ENCODE data around the gene SH2B3. TPM values are rescaled to one million over a fixed set of nuclear protein-coding genes. Genes with fewer than 3 reads are reported as not detected.
A peak's percentile ranks its signal among the peaks of the same experiment; 100 is the strongest.

SH2B3 gene
- total and polyA plus RNA-seq, 9 of the 15 experiments (the other 6 are each of a cell fraction or from before 2014, with no cell fraction given): 10.8 to 75.3 (median 37.4) TPM

DNA sequence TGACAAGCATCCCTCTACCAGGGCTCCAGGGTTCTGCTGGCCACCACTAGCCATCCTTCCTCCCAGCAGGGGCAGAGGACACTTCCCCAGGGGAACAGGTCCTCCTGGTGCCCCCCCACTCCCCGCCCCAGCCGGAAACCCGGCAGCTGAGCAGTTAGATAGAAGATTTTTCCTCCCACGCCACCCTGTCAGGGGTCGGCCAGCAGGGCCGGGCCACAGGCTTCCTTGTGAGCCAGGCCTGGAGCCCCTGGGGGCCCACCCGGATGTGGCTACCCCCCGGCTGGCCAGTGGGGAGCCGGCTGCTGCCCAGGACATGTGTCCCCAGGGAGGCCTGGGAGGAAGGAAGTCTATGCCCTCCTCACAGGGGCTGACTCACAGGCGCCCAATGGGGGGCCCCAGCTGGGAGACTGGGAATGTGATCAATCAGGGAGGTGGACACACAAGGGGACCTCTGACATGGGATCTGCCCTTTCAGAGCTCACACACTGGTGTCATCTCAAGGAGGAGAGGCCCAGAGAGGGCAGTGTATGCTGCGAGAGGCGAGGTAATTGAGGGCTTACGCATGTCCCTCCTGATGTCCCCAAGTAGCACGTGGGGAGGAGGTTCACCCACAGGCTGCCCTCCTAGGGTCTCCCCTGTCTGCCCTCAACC, 4.2 kb downstream of the SH2B3 start (continued):
- TF ChIP-seq, protein P1, sequence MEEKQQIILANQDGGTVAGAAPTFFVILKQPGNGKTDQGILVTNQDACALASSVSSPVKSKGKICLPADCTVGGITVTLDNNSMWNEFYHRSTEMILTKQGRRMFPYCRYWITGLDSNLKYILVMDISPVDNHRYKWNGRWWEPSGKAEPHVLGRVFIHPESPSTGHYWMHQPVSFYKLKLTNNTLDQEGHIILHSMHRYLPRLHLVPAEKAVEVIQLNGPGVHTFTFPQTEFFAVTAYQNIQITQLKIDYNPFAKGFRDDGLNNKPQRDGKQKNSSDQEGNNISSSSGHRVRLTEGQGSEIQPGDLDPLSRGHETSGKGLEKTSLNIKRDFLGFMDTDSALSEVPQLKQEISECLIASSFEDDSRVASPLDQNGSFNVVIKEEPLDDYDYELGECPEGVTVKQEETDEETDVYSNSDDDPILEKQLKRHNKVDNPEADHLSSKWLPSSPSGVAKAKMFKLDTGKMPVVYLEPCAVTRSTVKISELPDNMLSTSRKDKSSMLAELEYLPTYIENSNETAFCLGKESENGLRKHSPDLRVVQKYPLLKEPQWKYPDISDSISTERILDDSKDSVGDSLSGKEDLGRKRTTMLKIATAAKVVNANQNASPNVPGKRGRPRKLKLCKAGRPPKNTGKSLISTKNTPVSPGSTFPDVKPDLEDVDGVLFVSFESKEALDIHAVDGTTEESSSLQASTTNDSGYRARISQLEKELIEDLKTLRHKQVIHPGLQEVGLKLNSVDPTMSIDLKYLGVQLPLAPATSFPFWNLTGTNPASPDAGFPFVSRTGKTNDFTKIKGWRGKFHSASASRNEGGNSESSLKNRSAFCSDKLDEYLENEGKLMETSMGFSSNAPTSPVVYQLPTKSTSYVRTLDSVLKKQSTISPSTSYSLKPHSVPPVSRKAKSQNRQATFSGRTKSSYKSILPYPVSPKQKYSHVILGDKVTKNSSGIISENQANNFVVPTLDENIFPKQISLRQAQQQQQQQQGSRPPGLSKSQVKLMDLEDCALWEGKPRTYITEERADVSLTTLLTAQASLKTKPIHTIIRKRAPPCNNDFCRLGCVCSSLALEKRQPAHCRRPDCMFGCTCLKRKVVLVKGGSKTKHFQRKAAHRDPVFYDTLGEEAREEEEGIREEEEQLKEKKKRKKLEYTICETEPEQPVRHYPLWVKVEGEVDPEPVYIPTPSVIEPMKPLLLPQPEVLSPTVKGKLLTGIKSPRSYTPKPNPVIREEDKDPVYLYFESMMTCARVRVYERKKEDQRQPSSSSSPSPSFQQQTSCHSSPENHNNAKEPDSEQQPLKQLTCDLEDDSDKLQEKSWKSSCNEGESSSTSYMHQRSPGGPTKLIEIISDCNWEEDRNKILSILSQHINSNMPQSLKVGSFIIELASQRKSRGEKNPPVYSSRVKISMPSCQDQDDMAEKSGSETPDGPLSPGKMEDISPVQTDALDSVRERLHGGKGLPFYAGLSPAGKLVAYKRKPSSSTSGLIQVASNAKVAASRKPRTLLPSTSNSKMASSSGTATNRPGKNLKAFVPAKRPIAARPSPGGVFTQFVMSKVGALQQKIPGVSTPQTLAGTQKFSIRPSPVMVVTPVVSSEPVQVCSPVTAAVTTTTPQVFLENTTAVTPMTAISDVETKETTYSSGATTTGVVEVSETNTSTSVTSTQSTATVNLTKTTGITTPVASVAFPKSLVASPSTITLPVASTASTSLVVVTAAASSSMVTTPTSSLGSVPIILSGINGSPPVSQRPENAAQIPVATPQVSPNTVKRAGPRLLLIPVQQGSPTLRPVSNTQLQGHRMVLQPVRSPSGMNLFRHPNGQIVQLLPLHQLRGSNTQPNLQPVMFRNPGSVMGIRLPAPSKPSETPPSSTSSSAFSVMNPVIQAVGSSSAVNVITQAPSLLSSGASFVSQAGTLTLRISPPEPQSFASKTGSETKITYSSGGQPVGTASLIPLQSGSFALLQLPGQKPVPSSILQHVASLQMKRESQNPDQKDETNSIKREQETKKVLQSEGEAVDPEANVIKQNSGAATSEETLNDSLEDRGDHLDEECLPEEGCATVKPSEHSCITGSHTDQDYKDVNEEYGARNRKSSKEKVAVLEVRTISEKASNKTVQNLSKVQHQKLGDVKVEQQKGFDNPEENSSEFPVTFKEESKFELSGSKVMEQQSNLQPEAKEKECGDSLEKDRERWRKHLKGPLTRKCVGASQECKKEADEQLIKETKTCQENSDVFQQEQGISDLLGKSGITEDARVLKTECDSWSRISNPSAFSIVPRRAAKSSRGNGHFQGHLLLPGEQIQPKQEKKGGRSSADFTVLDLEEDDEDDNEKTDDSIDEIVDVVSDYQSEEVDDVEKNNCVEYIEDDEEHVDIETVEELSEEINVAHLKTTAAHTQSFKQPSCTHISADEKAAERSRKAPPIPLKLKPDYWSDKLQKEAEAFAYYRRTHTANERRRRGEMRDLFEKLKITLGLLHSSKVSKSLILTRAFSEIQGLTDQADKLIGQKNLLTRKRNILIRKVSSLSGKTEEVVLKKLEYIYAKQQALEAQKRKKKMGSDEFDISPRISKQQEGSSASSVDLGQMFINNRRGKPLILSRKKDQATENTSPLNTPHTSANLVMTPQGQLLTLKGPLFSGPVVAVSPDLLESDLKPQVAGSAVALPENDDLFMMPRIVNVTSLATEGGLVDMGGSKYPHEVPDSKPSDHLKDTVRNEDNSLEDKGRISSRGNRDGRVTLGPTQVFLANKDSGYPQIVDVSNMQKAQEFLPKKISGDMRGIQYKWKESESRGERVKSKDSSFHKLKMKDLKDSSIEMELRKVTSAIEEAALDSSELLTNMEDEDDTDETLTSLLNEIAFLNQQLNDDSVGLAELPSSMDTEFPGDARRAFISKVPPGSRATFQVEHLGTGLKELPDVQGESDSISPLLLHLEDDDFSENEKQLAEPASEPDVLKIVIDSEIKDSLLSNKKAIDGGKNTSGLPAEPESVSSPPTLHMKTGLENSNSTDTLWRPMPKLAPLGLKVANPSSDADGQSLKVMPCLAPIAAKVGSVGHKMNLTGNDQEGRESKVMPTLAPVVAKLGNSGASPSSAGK (IDR thresholded peaks at IDR 0.05): no peak
- TF ChIP-seq ZNF384 (IDR thresholded peaks at IDR 0.05; ENCODE audit: low read depth, low read length) (no peak), MXI1 (IDR thresholded peaks at IDR 0.05; ENCODE audit: low read depth, low read length) (no peak), NFIC (IDR thresholded peaks at IDR 0.05) (peak; percentile 11; the same call in 1 of the 2 replicates), TAF1 (IDR thresholded peaks at IDR 0.05; ENCODE audit: control insufficient read depth, extremely low read depth, insufficient read depth, low read length, severe bottlenecking) (no peak), NFXL1 (CRISPR knock-in tag; IDR thresholded peaks at IDR 0.05) (no peak), ZEB2 (IDR thresholded peaks at IDR 0.05) (no peak), TSC22D4 (tag; IDR thresholded peaks at IDR 0.05) (no peak), ZFP36 (IDR thresholded peaks at IDR 0.05; ENCODE audit: low read depth, low read length, partially characterized antibody) (no peak), FOS (IDR thresholded peaks at IDR 0.05; ENCODE audit: extremely low read depth, insufficient read length) (no peak)
- TF ChIP-seq, protein P2, sequence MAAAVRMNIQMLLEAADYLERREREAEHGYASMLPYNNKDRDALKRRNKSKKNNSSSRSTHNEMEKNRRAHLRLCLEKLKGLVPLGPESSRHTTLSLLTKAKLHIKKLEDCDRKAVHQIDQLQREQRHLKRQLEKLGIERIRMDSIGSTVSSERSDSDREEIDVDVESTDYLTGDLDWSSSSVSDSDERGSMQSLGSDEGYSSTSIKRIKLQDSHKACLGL (CRISPR knock-in tag; IDR thresholded peaks at IDR 0.05; ENCODE audit: borderline replicate concordance, poor library complexity, severe bottlenecking): no peak
- TF ChIP-seq, protein P3, sequence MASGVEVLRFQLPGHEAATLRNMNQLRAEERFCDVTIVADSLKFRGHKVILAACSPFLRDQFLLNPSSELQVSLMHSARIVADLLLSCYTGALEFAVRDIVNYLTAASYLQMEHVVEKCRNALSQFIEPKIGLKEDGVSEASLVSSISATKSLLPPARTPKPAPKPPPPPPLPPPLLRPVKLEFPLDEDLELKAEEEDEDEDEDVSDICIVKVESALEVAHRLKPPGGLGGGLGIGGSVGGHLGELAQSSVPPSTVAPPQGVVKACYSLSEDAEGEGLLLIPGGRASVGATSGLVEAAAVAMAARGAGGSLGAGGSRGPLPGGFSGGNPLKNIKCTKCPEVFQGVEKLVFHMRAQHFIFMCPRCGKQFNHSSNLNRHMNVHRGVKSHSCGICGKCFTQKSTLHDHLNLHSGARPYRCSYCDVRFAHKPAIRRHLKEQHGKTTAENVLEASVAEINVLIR (CRISPR knock-in tag; IDR thresholded peaks at IDR 0.05): no peak
- TF ChIP-seq, protein P4, sequence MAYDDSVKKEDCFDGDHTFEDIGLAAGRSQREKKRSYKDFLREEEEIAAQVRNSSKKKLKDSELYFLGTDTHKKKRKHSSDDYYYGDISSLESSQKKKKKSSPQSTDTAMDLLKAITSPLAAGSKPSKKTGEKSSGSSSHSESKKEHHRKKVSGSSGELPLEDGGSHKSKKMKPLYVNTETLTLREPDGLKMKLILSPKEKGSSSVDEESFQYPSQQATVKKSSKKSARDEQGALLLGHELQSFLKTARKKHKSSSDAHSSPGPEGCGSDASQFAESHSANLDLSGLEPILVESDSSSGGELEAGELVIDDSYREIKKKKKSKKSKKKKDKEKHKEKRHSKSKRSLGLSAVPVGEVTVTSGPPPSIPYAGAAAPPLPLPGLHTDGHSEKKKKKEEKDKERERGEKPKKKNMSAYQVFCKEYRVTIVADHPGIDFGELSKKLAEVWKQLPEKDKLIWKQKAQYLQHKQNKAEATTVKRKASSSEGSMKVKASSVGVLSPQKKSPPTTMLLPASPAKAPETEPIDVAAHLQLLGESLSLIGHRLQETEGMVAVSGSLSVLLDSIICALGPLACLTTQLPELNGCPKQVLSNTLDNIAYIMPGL (CRISPR knock-in tag; IDR thresholded peaks at IDR 0.05): no peak
